ENCODE results near the gene TERB2.
A peak's percentile ranks its signal among the peaks of the same experiment; 100 is the strongest.
"Not testable (repeated sequence)": the region's sequence is repeated elsewhere in the genome, so short reads cannot be mapped to it uniquely, and the experiment has no call there.

TERB2 gene

DNA sequence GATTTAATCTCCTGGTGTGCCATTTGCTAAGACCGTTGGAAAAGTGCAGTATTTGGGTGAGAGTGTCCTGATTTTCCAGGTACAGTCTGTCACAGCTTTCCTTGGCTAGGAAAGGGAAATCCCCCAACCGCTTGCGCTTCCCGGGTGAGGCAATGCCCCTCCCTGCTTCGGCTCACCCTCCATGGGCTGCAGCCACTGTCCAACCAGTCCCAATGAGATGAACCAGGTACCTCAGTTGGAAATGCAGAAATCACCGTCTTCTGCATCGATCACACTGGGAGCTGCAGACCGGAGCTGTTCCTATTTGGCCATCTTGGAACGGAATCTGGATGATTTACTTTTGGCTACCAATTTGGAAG is 64.4 kb downstream of the TERB2 start:
- H3K27ac Mint-ChIP-seq; DNase-seq; H3K9me3 Mint-ChIP-seq; H3K36me3 Mint-ChIP-seq (ENCODE audit: insufficient read depth); H3K4me3 Mint-ChIP-seq; ATAC-seq (replicated peaks): not testable (repeated sequence)
- Mint-ChIP-seq H3K4me1 (ENCODE audit: low read depth in 2 of 2) (peaks cover 10 to 15% of the 10 kb centered on the region in 2 donors), H3K27me3 (peaks cover 44 to 47% of the 10 kb centered on the region in 2 donors)

DNA sequence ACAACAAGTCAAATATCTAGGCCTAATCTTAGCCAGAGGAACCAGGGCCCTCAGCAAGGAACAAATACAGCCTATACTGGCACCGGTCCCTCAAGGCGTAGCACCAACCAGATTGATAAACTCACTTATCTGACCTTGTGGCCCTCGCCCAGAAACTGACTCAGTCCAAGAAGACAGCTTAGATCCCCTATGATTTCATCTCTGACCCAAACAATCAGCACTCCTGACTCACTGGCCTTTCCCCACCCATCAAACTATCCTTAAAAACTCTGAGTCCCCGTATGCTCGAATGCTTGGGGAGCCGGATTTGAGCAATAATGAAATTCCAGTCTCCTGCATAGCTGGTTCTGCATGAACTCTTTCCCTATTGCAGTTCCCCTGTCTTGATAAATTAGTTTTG is 64.9 kb downstream of the TERB2 start:
- peaks cover 42 to 43% of the 10 kb centered on the region in 2 donors for H3K27me3 Mint-ChIP-seq
- H3K4me3 Mint-ChIP-seq, result peak overlapping the region in 1 of 2 donors; percentile 92
- peaks cover 8% of the 10 kb centered on the region for H3K36me3 Mint-ChIP-seq (ENCODE audit: insufficient read depth)
- DNase-seq (no peak), ATAC-seq (replicated peaks) (no peak)
- H3K4me1 Mint-ChIP-seq (ENCODE audit: low read depth in 2 of 2), result peaks cover 10 to 15% of the 10 kb centered on the region in 2 donors
- no peaks in the 10 kb centered on the region for H3K9me3 Mint-ChIP-seq
- H3K27ac Mint-ChIP-seq, result no peak overlapping the region

DNA sequence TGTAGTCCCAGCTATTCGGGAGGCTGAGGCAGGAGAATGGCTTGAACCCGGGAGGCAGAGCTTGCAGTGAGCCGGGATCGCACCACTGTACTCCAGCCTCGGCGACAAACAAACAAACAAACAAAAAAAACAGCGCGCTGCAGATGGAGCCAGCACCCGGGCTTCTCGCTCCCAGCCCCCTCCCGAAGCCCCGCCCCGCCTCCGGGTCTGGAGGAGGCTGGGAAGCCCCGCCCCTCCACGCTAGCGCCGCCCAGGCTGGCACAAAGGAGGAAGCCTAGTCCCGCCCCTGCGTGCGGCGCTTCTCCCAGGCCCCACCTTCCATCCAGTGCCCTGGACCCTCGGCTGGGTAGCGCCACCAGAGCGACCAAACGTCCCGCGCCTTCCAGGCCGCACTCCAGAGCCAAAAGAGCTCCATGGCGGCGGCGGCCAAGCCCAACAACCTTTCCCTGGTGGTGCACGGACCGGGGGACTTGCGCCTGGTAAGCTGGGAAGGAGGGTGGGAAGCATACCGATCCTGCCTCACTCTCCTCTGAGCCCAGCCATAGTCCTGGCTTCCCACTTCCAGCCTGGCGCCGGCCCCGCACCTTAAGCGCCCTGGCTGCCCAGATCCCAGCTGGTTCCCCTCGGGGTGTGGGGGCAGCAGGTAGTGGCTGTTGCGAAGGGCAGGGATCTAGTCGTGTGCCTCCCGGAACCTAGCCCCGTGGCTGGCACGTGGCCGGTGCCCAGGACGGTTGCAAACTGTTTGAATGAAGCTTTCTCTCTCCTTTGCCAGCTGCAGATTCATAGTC is 66.6 kb downstream of the TERB2 start, which contains the start of gene SORD:
Gene SORD, plus strand, starts transcription at position 325 of the 788 bp plus-strand sequence. Its CDS starts 89 bp downstream, at position 414.
- H3K27ac Mint-ChIP-seq, result peak within 1 kb of the TSS; percentile 74 to 91
- H3K27me3 Mint-ChIP-seq, result peaks cover 26 to 27% of the 10 kb centered on the region in 2 donors
- ATAC-seq (replicated peaks) (peak; percentile 97), DNase-seq (peak; percentile 80 to 86 (median 81))
- peak within 1 kb of the TSS; percentile 89 to 92 for H3K4me3 Mint-ChIP-seq
- H3K36me3 Mint-ChIP-seq (ENCODE audit: insufficient read depth), result peaks cover 8% of the 10 kb centered on the region
- H3K9me3 Mint-ChIP-seq, result no peaks in the 10 kb centered on the region
- peaks cover 10 to 15% of the 10 kb centered on the region in 2 donors for H3K4me1 Mint-ChIP-seq (ENCODE audit: low read depth in 2 of 2)

DNA sequence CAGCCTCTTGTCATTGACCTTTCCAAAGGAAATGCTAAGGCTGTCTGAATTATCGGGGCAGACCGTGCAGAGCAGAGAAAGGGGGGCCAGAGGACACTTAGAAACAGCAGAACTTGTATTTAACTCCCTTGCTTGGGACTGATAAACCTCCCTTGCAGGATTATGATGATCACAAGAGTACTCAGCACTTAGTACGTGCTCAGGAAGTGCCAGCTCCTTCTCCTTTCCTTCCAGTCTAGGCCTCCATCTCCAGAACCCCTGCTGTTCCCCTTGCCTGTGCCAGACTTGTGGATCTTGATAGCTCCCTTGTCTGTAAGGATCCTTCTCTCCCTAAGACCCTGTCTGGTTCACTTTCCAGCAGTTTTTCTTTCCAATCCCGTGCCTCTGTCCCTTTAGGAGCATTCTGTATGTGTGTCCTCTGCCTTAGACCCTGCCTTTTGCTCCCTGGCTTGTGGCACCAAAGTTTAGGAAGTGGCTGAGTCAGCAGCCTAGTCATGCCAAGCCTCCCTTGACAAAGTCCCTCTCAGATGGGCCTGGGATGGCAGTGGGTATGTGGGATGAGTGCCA is 67.3 kb downstream of the TERB2 start:
- Mint-ChIP-seq H3K27me3 (peaks cover 19 to 20% of the 10 kb centered on the region in 2 donors), H3K4me3 (peak overlapping the region; percentile 89 to 92), H3K27ac (peak overlapping the region; percentile 74 to 91), H3K4me1 (ENCODE audit: low read depth in 2 of 2) (peaks cover 10 to 15% of the 10 kb centered on the region in 2 donors), H3K36me3 (ENCODE audit: insufficient read depth) (peaks cover 8% of the 10 kb centered on the region), H3K9me3 (no peaks in the 10 kb centered on the region)
- ATAC-seq (replicated peaks) (no peak), DNase-seq (no peak)

DNA sequence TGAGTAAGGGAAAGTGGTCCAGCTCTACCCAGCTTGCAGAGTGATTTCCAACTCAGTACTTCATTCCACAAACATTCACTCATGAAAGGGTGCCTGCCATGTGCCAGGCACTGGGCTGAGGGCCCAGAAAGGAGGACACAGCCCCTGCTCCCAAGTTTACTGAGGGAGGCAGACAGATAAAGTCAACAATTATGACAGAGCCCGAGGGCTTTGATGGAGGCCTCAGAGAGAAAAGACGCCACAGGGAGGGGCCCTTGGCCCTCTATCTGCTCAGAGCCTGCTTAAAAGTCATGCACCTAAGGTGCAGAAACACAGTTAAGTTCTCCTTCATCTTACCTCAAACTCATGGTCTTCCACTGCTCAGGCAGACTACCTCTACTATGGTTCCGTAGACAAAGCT is 68.2 kb downstream of the TERB2 start:
- peaks cover 10 to 15% of the 10 kb centered on the region in 2 donors for H3K4me1 Mint-ChIP-seq (ENCODE audit: low read depth in 2 of 2)
- H3K9me3 Mint-ChIP-seq; H3K27ac Mint-ChIP-seq; H3K36me3 Mint-ChIP-seq (ENCODE audit: insufficient read depth); DNase-seq; ATAC-seq (replicated peaks); H3K4me3 Mint-ChIP-seq: not testable (repeated sequence)
- H3K27me3 Mint-ChIP-seq, result peaks cover 10 to 11% of the 10 kb centered on the region in 2 donors

DNA sequence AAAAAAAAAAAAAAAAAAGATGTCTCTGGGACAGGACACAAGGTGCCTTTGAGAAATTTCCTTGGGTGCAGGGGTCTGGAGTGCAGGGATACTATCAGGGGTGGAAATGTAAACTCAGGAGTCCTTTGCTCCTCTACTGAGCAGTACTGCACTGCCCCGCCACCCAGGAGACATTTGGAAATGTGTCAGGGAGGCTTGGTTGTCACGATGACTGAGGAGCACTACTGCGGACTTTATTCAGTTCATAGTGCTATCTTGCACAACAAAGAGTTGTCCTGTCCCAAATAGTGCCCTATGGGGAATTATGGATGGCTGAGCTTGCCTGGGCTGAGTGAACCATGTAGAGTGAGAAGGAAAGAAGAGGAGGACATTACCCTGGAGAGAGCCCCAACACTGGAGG is 69.1 kb downstream of the TERB2 start:
- peaks cover 10 to 15% of the 10 kb centered on the region in 2 donors for H3K4me1 Mint-ChIP-seq (ENCODE audit: low read depth in 2 of 2)
- H3K36me3 Mint-ChIP-seq (ENCODE audit: insufficient read depth); DNase-seq; H3K9me3 Mint-ChIP-seq; H3K27me3 Mint-ChIP-seq; ATAC-seq (replicated peaks); H3K4me3 Mint-ChIP-seq; H3K27ac Mint-ChIP-seq: not testable (repeated sequence)

DNA sequence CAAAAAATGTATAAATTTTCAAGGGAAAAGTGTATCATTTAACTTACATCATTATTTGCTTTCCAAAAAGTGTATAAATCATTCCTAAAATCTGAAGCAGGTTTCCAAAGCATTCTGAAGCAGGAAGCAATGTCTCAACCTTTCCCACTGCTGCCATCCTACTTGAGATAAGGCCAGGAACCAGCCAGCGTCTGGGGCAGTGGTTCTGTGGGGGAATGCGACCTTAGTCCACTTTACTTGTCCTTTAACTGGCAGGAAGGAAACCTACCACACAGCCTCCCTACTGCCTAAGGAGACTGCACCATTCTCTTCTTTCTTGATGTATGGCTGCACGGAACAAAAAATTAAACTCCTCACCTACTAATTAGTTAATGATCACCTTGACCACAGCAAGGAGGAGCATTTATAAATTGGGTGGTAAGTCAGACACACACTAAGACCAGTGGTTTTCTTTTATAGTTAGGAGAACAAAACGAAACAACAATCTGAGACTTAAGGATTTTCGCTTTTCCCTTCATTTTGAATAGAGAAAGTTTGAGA is 70.2 kb downstream of the TERB2 start:
- Mint-ChIP-seq H3K36me3 (ENCODE audit: insufficient read depth) (peaks cover 8% of the 10 kb centered on the region), H3K27ac (no peak overlapping the region), H3K4me1 (ENCODE audit: low read depth in 2 of 2) (peaks cover 10 to 15% of the 10 kb centered on the region in 2 donors), H3K27me3 (no peaks in the 10 kb centered on the region), H3K4me3 (no peak overlapping the region), H3K9me3 (no peaks in the 10 kb centered on the region)
- no peak for ATAC-seq (replicated peaks)
- no peak for DNase-seq

DNA sequence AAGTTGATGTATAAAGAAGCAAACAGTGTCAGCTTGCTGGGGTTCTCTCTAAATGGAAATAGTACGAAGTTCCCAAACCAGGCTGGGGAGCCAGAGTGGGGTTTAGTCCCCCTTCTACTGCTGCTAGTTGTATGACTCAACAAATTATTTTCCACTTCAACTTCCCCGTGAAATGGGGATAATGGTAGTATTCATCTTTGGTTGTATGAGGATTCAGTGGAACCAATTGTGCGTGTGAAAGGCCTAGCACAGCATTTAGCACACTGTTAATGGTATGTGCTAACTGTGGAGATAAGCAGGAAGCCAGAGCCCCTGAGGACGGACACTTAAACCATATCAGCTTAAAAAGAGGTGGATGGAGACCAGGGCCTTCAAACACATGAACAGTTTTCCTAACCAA is 70.7 kb downstream of the TERB2 start:
- DNase-seq, result no peak
- Mint-ChIP-seq H3K4me3 (no peak overlapping the region), H3K27ac (no peak overlapping the region), H3K27me3 (no peaks in the 10 kb centered on the region), H3K4me1 (ENCODE audit: low read depth in 2 of 2) (peaks cover 10 to 15% of the 10 kb centered on the region in 2 donors), H3K36me3 (ENCODE audit: insufficient read depth) (peaks cover 8% of the 10 kb centered on the region), H3K9me3 (no peaks in the 10 kb centered on the region)
- ATAC-seq (replicated peaks), result no peak

All from effector memory CD8-positive, alpha-beta T cell (primary cell).